Measurements from ENCODE around the gene PLCB1. TPM values are rescaled to one million over a fixed set of nuclear protein-coding genes. Genes with fewer than 3 reads are reported as not detected.

PLCB1 gene
- total RNA-seq, 1 donor from 2014 or later: 37.4 TPM

DNA sequence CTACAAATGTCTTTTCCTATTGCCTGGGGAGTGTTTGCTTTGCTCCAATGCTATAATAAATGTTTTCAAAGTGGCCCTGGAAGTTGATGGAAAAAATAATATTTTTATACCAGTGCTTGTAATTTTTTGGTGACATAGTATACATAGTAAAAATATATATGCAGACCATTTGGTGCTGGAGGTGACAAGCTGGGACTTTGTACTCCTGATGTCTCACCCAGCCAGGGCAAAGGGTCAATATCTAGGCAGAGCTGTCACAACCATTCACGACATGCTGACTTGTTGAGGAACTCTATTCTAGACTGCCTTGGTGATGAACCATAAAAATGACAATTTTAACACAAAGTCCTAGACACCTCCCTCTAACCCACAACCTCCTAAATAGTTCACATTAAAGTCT, 203.0 kb downstream of the PLCB1 start:
- Mint-ChIP-seq H3K9me3 (ENCODE audit: unreplicated experiment) (no peaks in the 10 kb centered on the region), H3K4me1 (ENCODE audit: low read depth, unreplicated experiment) (peaks cover 8% of the 10 kb centered on the region), H3K27ac (ENCODE audit: unreplicated experiment) (no peak overlapping the region), H3K27me3 (ENCODE audit: unreplicated experiment) (peaks cover 2% of the 10 kb centered on the region), H3K4me3 (ENCODE audit: unreplicated experiment) (no peak overlapping the region), H3K36me3 (ENCODE audit: unreplicated experiment) (no peaks in the 10 kb centered on the region)
- no peak for DNase-seq
- TF ChIP-seq, protein P1, sequence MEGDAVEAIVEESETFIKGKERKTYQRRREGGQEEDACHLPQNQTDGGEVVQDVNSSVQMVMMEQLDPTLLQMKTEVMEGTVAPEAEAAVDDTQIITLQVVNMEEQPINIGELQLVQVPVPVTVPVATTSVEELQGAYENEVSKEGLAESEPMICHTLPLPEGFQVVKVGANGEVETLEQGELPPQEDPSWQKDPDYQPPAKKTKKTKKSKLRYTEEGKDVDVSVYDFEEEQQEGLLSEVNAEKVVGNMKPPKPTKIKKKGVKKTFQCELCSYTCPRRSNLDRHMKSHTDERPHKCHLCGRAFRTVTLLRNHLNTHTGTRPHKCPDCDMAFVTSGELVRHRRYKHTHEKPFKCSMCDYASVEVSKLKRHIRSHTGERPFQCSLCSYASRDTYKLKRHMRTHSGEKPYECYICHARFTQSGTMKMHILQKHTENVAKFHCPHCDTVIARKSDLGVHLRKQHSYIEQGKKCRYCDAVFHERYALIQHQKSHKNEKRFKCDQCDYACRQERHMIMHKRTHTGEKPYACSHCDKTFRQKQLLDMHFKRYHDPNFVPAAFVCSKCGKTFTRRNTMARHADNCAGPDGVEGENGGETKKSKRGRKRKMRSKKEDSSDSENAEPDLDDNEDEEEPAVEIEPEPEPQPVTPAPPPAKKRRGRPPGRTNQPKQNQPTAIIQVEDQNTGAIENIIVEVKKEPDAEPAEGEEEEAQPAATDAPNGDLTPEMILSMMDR (IDR thresholded peaks at IDR 0.05; ENCODE audit: partially characterized antibody, unreplicated experiment): no peak

DNA sequence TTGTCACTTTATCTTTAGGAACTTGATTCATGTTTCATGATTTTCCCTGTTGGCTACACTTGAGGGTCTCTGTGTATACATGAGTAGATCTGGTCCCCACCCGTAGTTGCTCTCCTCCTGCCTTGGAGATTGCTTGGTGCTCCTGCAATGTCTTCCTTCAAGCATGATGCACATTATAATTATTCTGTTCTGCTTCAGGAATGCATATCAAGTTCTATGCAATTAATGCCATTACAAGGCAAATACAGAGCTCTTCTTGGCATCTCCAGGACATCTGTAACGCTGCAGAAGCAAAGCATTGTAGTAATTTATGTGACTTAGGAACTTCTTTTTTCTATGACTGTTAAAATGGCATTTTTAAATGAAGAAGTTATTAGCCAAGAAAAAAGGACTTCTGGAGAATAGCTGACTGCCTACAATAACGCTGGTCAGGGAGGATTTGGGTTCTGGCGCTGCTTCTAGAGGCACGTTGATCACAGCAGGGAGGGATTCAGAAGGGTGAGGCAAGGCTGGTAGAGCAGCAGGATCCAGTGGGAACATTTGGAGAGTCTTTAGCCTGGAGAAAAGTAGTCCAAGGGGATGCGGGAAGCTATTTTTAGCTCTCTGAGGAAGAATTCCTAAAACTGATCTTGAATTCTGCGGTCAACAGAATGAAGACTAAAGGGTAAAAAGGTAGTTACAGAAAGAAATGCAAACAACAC, 203.6 kb downstream of the PLCB1 start:
- H3K36me3 Mint-ChIP-seq (ENCODE audit: unreplicated experiment): peaks cover under 1% of the 10 kb centered on the region
- H3K4me3 Mint-ChIP-seq (ENCODE audit: unreplicated experiment): no peak overlapping the region
- TF ChIP-seq, protein P1 (IDR thresholded peaks at IDR 0.05; ENCODE audit: partially characterized antibody, unreplicated experiment): no peak
- no peak for DNase-seq
- peaks cover 8% of the 10 kb centered on the region for H3K4me1 Mint-ChIP-seq (ENCODE audit: low read depth, unreplicated experiment)
- H3K27ac Mint-ChIP-seq (ENCODE audit: unreplicated experiment): no peak overlapping the region
- no peaks in the 10 kb centered on the region for H3K9me3 Mint-ChIP-seq (ENCODE audit: unreplicated experiment)
- H3K27me3 Mint-ChIP-seq (ENCODE audit: unreplicated experiment): peaks cover 2% of the 10 kb centered on the region

DNA sequence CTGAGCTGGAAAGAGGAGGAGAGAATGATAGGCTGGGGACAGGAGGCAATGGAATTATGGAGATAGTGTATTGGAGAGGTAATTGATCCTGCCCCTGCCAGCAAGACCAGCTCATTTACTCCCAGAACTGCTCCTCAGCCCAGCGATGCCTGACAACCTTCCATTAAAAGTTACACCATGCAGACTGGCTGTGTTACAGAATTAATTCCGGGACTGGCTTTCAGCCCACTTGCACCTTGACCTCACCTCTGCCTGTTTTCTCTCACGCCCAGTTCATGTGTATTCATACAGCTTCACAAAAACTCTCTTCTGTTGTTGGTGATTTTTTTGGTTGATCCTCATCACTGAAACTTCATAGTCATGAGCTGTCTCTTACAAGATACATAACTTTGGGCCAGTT, 207.3 kb downstream of the PLCB1 start:
- no peak for DNase-seq
- Mint-ChIP-seq H3K36me3 (ENCODE audit: unreplicated experiment) (peaks cover 7% of the 10 kb centered on the region), H3K4me3 (ENCODE audit: unreplicated experiment) (no peak overlapping the region), H3K27me3 (ENCODE audit: unreplicated experiment) (peaks cover 6% of the 10 kb centered on the region), H3K9me3 (ENCODE audit: unreplicated experiment) (peaks cover 3% of the 10 kb centered on the region), H3K27ac (ENCODE audit: unreplicated experiment) (no peak overlapping the region), H3K4me1 (ENCODE audit: low read depth, unreplicated experiment) (peaks cover 8% of the 10 kb centered on the region)
- TF ChIP-seq, protein P1 (IDR thresholded peaks at IDR 0.05; ENCODE audit: partially characterized antibody, unreplicated experiment): no peak

DNA sequence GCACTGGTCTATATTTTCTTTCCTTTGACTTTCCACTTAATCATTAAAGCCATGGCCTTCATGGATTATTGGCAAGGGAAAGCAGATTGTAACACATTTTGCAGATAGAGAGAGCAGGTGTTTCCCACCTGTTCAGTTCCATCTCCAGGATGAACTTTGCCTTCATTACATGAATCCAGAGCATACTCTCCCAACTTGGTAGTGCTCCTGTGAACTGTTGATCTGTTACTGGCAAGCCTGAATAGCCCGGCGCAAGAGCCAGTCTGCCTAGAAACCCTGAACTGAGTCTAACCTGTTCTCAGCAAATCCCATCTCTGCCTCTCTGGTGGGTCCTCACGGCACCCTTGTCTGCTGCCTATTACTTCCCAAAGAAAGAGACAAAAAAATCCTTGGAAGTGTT, 210.3 kb downstream of the PLCB1 start:
- TF ChIP-seq, protein P1 (IDR thresholded peaks at IDR 0.05; ENCODE audit: partially characterized antibody, unreplicated experiment): no peak
- peaks cover 4% of the 10 kb centered on the region for H3K4me1 Mint-ChIP-seq (ENCODE audit: low read depth, unreplicated experiment)
- peaks cover 3% of the 10 kb centered on the region for H3K9me3 Mint-ChIP-seq (ENCODE audit: unreplicated experiment)
- H3K27ac Mint-ChIP-seq (ENCODE audit: unreplicated experiment): no peak overlapping the region
- no peak for DNase-seq
- no peak overlapping the region for H3K4me3 Mint-ChIP-seq (ENCODE audit: unreplicated experiment)
- H3K36me3 Mint-ChIP-seq (ENCODE audit: unreplicated experiment): peaks cover 7% of the 10 kb centered on the region
- H3K27me3 Mint-ChIP-seq (ENCODE audit: unreplicated experiment): peaks cover 6% of the 10 kb centered on the region

DNA sequence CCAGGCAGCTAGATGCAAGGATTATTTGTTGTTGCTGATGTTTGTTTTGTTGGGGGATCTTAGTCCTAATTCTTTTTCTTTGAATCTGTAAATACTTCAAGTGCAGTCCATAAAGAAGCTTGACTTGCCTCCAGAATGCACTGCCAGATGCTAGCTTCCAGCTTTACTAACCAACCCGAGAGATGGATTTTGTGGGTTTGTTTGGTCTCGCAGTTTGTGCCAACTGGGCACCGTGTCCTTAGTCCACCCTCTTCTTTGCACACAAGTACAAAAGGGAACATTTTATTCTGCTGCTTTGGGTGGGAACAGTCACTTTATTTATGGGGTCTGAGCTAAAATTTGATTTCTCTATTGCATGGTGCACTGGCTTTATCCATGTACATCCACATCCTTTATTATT, 212.0 kb downstream of the PLCB1 start:
- peaks cover 7% of the 10 kb centered on the region for H3K36me3 Mint-ChIP-seq (ENCODE audit: unreplicated experiment)
- no peak overlapping the region for H3K4me3 Mint-ChIP-seq (ENCODE audit: unreplicated experiment)
- TF ChIP-seq, protein P1 (IDR thresholded peaks at IDR 0.05; ENCODE audit: partially characterized antibody, unreplicated experiment): no peak
- H3K27me3 Mint-ChIP-seq (ENCODE audit: unreplicated experiment): peaks cover 6% of the 10 kb centered on the region
- DNase-seq: no peak
- peaks cover 3% of the 10 kb centered on the region for H3K9me3 Mint-ChIP-seq (ENCODE audit: unreplicated experiment)
- peaks cover 4% of the 10 kb centered on the region for H3K4me1 Mint-ChIP-seq (ENCODE audit: low read depth, unreplicated experiment)
- no peak overlapping the region for H3K27ac Mint-ChIP-seq (ENCODE audit: unreplicated experiment)
